Measurements from ENCODE around the gene MBP. TPM values are rescaled to one million over a fixed set of nuclear protein-coding genes. Genes with fewer than 3 reads are reported as not detected.

MBP gene
- total and polyA plus RNA-seq, 2 of the 13 experiments (the other 11 are each of a cell fraction or from before 2014, with no cell fraction given) = 5.0 to 8.5 TPM

DNA sequence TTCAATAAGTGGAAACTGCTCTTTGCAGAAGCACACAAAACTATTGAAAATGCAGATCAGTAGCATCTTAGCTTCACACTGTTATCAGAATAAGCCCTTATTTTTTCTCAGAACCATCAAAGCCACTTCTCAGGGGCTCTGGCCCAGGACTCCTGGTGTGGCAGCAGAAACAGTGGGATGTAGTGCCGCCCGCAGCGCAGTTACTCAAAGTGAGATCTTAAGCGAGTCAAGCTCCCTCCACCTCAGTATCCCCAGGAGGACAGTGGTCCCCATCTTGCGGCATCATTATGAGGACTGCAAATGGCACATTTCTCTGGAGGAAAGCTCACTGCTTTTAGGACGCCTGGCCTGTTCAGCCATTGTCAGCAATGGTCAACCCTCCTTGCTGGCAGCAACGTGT, 60.0 kb downstream of the MBP start (continued):
- TF ChIP-seq ZNF780A (CRISPR knock-in tag; IDR thresholded peaks at IDR 0.05) (no peak), SUZ12 (IDR thresholded peaks at IDR 0.05; ENCODE audit: low read depth, low read length) (no peak), ZNF24 (IDR thresholded peaks at IDR 0.05) (no peak)

DNA sequence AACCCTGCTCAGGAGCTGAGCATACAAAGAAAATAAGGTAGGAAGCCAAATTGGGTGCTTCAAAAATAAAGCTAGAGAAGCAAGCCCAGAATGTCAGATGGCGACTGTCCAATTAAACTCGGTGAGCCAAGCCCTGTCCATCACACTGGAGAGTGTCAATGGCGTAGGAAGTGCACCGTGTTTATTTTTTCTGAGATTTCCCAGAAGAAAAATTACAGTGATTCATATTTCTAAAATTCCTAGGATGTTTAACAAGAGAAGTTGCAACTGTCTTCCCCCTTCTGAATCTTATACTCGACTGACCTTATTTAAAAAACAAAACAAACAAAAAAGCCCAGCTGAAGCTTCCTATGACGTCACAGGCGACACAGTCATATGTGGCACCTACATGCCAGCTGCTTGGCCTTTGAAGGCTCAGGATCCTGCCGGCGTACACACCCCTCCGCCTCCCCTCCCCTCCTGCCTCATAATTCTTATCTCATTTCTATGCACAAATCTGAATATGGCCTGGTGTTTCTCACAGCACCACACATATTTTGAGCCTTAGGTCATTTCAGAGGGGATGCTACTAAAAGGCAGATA, 60.8 kb downstream of the MBP start:
- WGBS (ENCODE audit: low lambda C conversion rate) = 89% methylated on average over 10 of the region's 10 CpGs
- no peaks in the 10 kb centered on the region for H3K36me3 ChIP-seq (replicated peaks in 1 of 2; ENCODE audit: control insufficient read depth in 1 of 2, insufficient read depth in 2 of 2, low read length in 2 of 2)
- H3K4me3 ChIP-seq (replicated peaks in 1 of 3; ENCODE audit: insufficient read depth in 1 of 3, low read depth in 2 of 3, low read length in 3 of 3) = no peak overlapping the region
- no TSS peak for BruUV-seq (replicated peaks)
- ChIA-PET POLR2A (no interaction called here), CTCF (ENCODE audit: low intra/inter-chr PET ratio, low total read pairs) (no interaction called here)
- H2AFZ ChIP-seq (ENCODE audit: low read length) = no peak overlapping the region
- intact Hi-C loops (cut with micrococcal nuclease; ENCODE audit: unreplicated experiment) = no loop called here
- no peaks in the 10 kb centered on the region for H3K79me2 ChIP-seq (ENCODE audit: insufficient read depth, low read length)
- DNase-seq (ENCODE audit: low spot score) = no peak
- H3K9me3 ChIP-seq (ENCODE audit: low read length) = no peaks in the 10 kb centered on the region
- H3K4me2 ChIP-seq (ENCODE audit: low read depth, low read length) = no peak overlapping the region
- in situ Hi-C loops (cut with HindIII; ENCODE audit: extremely low pct_ligation_motif_present, low pct_unique_long_range_greater_than_20kb) = no loop called here
- H3K9ac ChIP-seq (ENCODE audit: insufficient read depth, low read depth, low read length) = no peak overlapping the region
- peaks cover 22% of the 10 kb centered on the region for H3K4me1 ChIP-seq (ENCODE audit: insufficient read depth, low read length)
- ATAC-seq = no peak
- FAIRE-seq = no peak
- no peaks in the 10 kb centered on the region for H4K20me1 ChIP-seq (ENCODE audit: insufficient read depth, low read length)
- no peak overlapping the region for H3K27ac ChIP-seq (ENCODE audit: extremely low read length, insufficient read depth, low read length)
- H3K27me3 ChIP-seq (ENCODE audit: control insufficient read depth in 1 of 2, insufficient read depth in 2 of 2, low read length in 2 of 2) = no peaks in the 10 kb centered on the region
- TF ChIP-seq ZNF280B (CRISPR knock-in tag; IDR thresholded peaks at IDR 0.05; ENCODE audit: borderline replicate concordance) (no peak), NONO (IDR thresholded peaks at IDR 0.05) (no peak), NONO (CRISPR knock-in tag; conservative IDR thresholded peaks at IDR 0.05) (no peak), CREB1 (IDR thresholded peaks at IDR 0.05) (peak; percentile 69), CREB1 (CRISPR knock-in tag; IDR thresholded peaks at IDR 0.05) (no peak)

Measured in HepG2 (cell line).